HG02973 (cell line): ENCODE results near the gene TACC2.

Experiments
- ATAC-seq: cut with Tn5 transposase; IDR thresholded peaks from one replicate; pipeline ENCODE4 v1.9.1; 2021; ENCODE audit warnings: moderate library complexity; ENCODE audit not compliant: unreplicated experiment

The TACC2 gene

GRCh38 chr10:122163174-122164022 lies 174.4 kb downstream of the TACC2 start:
- no peak for ATAC-seq

GRCh38 chr10:122164023-122164601 lies 175.1 kb downstream of the TACC2 start:
- ATAC-seq = no peak

GRCh38 chr10:122164815-122165483 lies 176.0 kb downstream of the TACC2 start:
- ATAC-seq = no peak

GRCh38 chr10:122165484-122166276 lies 176.7 kb downstream of the TACC2 start:
- ATAC-seq = no peak

- no peak for ATAC-seq
Measured at GRCh38 chr10:122168101-122168500, 179.1 kb downstream of the TACC2 start.

GRCh38 chr10:122168598-122169394 lies 179.8 kb downstream of the TACC2 start:
- no peak for ATAC-seq

GRCh38 chr10:122170802-122171201 lies 181.8 kb downstream of the TACC2 start:
- ATAC-seq = no peak

GRCh38 chr10:122171302-122172075 lies 182.5 kb downstream of the TACC2 start:
- no peak for ATAC-seq

- no peak for ATAC-seq
Measured at GRCh38 chr10:122172361-122173008, 183.5 kb downstream of the TACC2 start.

- ATAC-seq = no peak
Measured at GRCh38 chr10:122173337-122173736, 184.4 kb downstream of the TACC2 start.

GRCh38 chr10:122173766-122174435 lies 184.9 kb downstream of the TACC2 start:
- no peak for ATAC-seq

- no peak for ATAC-seq
Measured at GRCh38 chr10:122176232-122177213, 187.6 kb downstream of the TACC2 start.

GRCh38 chr10:122178655-122179054 lies 189.7 kb downstream of the TACC2 start:
- ATAC-seq = no peak

GRCh38 chr10:122181041-122181732 lies 192.2 kb downstream of the TACC2 start:
- no peak for ATAC-seq

GRCh38 chr10:122181876-122182275 lies 192.9 kb downstream of the TACC2 start:
- ATAC-seq = no peak

- no peak for ATAC-seq
Measured at GRCh38 chr10:122182308-122182707, 193.3 kb downstream of the TACC2 start.

- no peak for ATAC-seq
Measured at GRCh38 chr10:122184254-122184653, 195.3 kb downstream of the TACC2 start.
